Cardiac fibroblast (primary cell): ENCODE results near the gene COL23A1.

ENCODE experiments used
- DNase-seq, 2 donors: peaks; one replicate each; pipeline versions ENCODE4 v3.0.0 to v3.0.0-alpha.2; 2010; ENCODE audit warnings: low read depth in 2 of 2
- H3K4me3 ChIP-seq, 2 donors: replicated peaks in 1 of 2; 1 replicate in 1 of 2; 2 replicates in 1 of 2; pipeline ENCODE4 v1.5.1; 2011; ENCODE audit warnings: low read depth in 2 of 2, low read length in 2 of 2, mild to moderate bottlenecking in 2 of 2, moderate library complexity in 1 of 2
- CTCF ChIP-seq: IDR thresholded peaks from one replicate; pipeline ENCODE4 v1.5.1; 2011; ENCODE audit warnings: low read depth, mild to moderate bottlenecking, low read length, inconsistent platforms

Gene COL23A1

GRCh38 chr5:178441486-178442270, 148.5 kb downstream of the COL23A1 start:
- H3K4me3 ChIP-seq, result no peak overlapping the region
- no peak for TF ChIP-seq CTCF

GRCh38 chr5:178440181-178440580, 150.0 kb downstream of the COL23A1 start:
- no peak for DNase-seq
- no peak overlapping the region for H3K4me3 ChIP-seq
- TF ChIP-seq CTCF, result no peak

More at GRCh38 chr5:178441486-178442270, 148.5 kb downstream of the COL23A1 start:
- DNase-seq, result no peak

GRCh38 chr5:178439493-178440180, 150.6 kb downstream of the COL23A1 start:
- H3K4me3 ChIP-seq, result no peak overlapping the region
- TF ChIP-seq CTCF, result no peak
- DNase-seq, result no peak

- no peak for TF ChIP-seq CTCF
- no peak for DNase-seq
- no peak overlapping the region for H3K4me3 ChIP-seq
Observed at GRCh38 chr5:178438796-178439195, 151.4 kb downstream of the COL23A1 start.

GRCh38 chr5:178437386-178438075, 152.7 kb downstream of the COL23A1 start:
- TF ChIP-seq CTCF, result no peak
- no peak overlapping the region for H3K4me3 ChIP-seq
- DNase-seq, result no peak

- DNase-seq, result no peak
- TF ChIP-seq CTCF, result no peak
- H3K4me3 ChIP-seq, result no peak overlapping the region
Observed at GRCh38 chr5:178436326-178436940, 153.8 kb downstream of the COL23A1 start.
